Left hindlimb (tissue), 1 donor: ENCODE data around the gene TTC6.

Experiments used
- DNase-seq: peaks from one replicate; pipeline ENCODE4 v3.0.0-alpha.2; 2018

Gene TTC6

GRCh38 chr14:37585971-37586796 lies 9.2 kb upstream of the TTC6 start:
- DNase-seq, result no peak

DNA sequence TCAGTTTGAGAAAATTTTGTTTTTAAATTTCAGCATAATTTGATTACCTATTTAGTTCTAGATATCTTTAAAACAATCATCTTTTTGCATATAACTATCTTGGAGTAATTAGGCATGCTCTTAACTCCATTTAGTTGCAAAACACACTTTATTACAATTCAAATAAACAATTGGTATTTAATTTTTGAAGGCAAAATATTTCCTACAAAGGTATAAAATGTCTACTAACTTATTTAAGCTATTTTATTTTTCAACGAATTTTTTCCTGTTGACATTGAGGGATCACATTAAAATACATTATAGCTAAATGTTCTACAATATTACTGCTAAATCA lies 8.7 kb upstream of the TTC6 start:
- DNase-seq, result no peak

DNA sequence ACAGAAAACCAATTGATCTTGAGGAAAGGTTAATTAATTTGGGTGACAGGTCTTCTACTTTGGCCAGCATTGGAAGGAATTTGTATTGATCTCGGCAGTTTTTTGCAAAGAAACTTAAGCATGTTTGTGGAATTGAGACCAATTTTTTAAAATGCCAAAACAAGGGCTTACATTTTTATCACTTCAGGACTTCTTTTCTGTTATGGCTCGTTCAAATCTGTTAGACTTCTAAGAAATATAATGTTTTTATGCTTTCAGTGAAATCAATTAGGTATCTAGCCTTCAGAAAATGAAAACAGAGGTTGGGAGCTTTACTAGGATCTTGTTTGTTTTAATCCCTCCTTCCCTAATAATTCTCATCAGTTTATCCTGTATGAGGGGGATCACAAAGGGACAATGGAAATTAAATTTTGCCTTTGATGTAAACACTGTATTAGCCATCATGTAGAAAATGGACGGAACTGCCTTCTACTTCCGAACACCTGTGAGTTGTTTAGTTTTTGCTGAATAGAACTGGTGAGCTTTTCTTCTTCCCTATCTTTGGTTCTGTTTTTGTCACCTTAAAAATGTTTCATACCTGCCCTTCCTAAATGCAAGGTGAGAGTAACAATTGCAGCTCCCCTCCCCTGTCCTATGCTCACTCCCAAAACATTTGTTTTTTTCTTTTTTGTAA lies 8.2 kb upstream of the TTC6 start:
- no peak for DNase-seq

DNA sequence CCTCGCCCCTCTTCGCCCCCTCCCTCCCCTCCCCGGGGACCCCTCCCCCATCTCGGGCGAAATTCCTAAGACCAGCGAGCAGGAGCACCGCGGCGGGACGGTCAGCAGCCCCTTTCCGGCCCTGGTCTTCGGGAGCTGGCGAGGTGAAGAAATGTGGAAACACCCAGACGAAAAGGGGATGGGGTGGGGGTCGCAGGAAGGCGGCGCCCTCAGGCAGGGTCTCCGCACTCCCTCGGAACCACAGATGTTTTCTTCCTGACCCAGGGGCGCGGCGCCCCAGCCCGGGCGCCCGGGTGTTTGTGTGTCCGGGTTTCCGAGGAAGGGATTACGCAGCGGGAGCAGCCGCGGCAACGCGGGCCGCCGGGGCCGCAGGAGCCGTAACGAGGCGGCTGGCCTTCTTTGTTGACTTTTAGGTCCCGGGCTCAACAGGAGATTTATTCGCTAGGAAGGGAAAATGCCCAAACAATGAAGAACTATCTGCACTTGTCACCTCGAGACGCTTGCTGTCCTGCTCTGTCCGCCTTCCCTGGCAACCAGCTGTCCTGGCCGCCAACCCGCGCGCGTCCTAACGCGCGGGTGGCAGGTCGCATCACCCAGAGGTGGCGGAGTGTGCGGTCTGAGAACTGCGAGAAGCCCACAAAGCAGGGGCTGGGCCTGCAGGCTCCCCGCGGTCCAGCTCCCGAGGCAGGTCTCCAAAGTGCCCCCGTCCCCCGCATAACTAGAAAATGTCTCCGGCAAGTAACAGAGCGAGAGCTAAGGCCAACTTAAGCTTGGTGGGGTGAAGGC lies 7.4 kb upstream of the TTC6 start:
- peak; percentile 39 for DNase-seq

DNA sequence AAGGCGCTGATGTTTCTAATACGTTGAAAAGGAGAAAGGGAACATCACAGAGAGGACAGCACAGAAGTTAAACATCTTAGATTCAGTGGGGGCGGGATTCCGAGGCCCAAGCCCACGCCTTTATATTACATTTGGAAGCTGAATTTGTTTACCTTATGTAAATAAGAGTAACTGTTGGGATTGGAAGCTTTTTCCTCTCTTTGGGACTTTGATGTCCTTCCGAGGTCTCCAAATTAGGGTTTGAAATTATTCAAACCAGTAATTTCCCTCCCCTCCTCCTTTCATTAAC lies 6.8 kb upstream of the TTC6 start:
- no peak for DNase-seq

DNA sequence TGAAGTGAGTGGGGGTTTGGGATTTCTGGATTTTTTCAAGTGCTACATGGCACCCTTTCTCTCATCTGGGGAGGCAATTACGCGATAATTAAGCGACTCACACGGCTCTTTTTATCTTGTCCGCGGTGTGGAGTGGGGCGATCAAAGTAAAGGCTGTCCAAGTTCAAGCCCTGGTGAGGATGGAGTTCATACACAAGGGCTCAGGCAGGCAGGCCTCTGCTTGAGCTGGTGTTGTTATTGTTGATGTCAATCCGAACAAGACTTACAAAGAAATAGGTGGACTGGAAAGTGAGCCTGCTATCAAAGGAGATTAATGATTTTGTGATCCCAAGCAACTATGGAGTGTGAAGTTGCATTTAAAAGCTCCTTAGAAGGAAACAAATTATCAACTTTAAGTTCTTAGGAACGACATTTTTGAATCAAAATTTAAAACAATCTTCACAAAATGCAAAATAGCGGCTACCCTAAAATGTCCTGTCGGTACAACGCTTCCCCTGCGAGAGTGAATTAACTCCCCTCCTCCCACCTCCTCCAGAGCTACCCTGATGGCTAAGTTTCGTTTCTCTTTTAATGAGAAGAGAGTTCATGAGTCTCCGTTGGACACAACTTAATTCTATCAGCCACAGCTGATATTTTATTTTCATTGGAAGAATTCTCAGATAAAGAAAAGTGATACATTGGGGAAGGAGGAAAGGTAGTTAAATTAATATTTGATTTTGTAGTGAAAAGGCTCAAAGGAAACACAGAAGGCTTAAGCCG lies 6.3 kb upstream of the TTC6 start:
- DNase-seq, result no peak

GRCh38 chr14:37589715-37590427 lies 5.6 kb upstream of the TTC6 start:
- no peak for DNase-seq

GRCh38 chr14:37590428-37591139 lies 4.8 kb upstream of the TTC6 start:
- no peak for DNase-seq

DNA sequence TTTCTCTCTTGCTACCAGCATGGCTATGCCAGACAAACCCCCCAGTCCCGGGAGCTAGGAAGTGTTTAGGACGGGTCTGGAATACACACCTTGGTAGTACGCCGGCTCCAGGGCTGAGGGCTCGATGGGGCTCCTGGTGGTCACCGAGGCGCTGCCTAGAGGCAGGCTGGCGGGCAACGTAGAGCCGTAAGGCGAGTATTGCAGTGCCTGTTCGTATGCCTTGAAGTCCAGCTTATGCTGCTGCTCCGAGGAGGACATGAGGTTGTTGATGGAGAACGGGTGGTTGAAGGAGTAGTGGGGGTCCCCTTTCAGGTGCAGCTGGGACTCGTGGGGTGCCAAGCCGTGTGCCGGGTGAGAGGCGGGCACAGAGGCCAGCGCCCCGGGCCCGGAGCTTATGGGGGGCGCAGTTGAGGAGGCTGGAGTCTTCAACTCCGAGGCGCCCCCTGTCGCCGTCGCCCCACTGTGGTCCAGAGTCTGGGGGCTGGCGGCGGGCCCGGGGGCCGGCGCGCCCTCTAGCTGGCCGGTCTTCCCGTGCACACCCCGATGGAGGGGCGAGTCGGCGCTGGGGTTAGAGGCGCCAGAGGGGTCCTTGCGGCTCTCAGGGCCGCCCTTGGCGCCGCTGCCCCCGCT lies 4.0 kb upstream of the TTC6 start:
- peak; percentile 35 for DNase-seq

DNA sequence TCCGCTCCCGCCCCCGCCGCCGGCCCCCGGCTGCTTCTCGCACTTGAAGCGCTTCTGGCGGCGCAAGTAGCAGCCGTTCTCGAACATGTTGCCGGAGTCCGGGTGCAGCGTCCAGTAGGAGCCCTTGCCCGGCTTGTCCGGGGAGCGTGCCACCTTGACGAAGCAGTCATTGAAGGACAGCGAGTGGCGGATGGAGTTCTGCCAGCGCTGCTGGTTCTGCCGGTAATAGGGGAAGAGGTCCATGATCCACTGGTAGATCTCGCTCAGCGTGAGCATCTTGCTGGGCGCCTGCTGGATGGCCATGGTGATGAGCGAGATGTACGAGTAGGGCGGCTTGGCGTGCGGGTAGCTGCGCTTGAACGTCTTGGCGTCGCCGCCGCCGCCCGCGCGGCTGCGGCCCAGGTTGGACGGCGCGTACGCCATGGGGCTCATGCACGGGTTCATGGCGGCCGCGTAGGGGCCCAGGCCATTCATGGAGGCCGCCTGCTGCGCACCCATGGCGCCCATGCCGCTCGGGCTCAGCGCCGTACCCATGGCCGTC lies 3.4 kb upstream of the TTC6 start:
- peak; percentile 35 for DNase-seq

DNA sequence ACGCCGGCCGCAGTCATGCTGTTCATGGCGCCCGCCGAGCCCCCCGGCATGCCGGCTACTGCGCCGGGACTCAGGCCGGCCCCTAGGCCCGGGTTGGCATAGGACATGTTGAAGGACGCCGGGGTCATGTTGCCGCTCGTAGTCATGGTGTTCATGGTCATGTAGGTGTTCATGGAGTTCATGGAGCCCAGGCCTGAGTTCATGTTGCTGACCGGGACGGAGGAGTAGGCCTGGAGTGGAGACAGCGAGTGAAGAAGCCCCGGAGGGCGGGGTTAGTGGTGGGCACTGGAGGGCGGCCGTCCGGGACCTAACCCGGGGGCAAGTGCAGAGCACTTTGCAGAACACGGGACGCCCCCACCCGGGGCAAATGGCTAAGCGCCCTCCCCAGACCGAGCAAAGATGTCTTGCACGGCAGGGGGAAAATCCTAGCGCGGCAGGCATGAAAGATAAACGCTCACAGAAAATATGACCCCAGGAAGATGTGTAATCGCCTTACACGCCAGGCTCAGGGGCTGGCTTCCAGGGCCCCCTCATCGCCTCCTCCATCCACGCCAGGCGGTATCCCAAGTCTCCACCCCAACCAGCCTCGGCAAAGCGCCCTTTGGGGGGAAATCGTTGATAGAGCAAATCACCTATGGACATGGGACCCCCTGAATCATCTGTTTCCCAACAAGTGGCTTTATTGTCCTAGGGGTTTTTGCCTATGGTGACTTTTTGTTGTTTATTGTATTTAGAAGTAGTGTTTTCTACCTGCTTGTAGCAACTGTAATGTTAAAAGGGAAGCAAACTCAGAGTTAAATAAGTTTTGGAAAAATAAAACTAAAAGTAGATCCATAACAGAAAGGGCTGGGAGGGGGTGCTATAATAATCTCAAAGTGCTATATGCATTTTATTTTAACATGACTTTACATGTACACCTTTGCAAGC lies 2.7 kb upstream of the TTC6 start:
- no peak for DNase-seq

DNA sequence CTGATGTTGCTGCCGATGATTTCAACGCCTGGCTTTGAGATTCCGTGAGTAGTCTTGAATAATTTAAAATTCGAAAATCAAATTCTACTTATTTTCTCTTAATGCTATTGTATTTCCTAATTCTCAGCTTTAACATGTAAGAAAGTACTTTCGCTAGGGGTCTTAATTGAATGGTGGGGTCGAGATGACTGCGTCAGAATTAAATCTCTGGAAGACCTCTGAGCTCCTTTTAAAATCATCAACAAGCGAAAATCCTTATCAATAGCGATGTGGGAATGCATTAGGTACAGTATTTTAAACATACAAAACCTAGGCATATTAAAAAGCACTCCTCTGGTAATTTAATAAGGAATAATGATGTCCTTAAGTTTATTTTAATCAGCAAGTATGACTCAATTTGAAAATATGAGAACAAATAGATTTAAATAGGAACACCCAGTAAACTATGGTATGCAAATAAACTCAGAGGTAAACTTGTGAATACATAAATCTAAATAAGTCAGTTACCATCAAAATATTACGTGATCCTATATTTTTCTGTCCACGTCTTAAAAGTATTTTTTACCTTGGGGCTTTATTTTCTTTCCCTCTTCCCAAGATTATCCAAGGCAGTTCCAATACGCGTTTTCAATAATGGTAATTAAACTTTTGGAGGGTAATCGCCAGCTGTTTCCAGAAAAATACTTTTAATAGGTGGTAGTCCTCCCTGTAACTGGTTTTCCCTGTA lies 1.8 kb upstream of the TTC6 start:
- no peak for DNase-seq

- peak; percentile 68 for DNase-seq
These were observed 1.0 kb upstream of the TTC6 start for GRCh38 chr14:37594238-37594970.

GRCh38 chr14:37595809-37596621 lies 586 bp downstream of the TTC6 start:
- no peak for DNase-seq

GRCh38 chr14:37596790-37597472 lies 1.5 kb downstream of the TTC6 start:
- no peak for DNase-seq

DNA sequence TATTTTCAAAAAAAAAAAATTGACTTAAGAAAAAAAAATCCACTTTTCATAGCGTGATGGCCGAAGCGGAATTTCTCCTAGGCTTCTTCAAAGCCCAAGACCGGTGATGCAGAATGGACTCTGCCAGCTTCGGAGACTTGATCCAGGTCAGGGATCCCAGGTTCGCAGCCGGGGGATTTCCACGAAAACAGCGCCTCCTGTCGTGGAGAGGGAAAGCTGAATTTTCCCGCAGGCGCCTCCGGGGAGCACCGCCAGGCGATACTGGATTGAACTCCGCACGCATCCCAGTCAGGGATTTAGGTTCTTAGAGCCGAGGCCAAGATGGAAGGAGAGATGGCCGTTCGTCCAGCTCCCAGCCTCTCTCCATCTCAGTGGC lies 2.1 kb downstream of the TTC6 start:
- DNase-seq, result no peak
